Neural cell (in vitro differentiated cells): ENCODE results near the gene CGB1. TPM values are rescaled to one million over a fixed set of nuclear protein-coding genes. Genes with fewer than 3 reads are reported as not detected.

Experiments used
- H2AFZ ChIP-seq: fragments of 200-600, 300-800 bp; sonication (generic), shearing (Covaris generic); 2 replicates; pipeline ENCODE4 v1.6.0; 2014; ENCODE audit warnings: low read depth, mild to moderate bottlenecking, antibody characterized with exemption, low read length, moderate library complexity
- H3F3A ChIP-seq: fragments of 200-600 bp; shearing (Covaris generic); 2 replicates; pipeline ENCODE4 v1.6.1; 2016; ENCODE audit warnings: mild to moderate bottlenecking, moderate library complexity, mixed read lengths, antibody characterized with exemption, low read length; ENCODE audit not compliant: insufficient read depth, poor library complexity, severe bottlenecking
- H3K27ac ChIP-seq: fragments of 200-600, 300-800 bp; sonication (generic), shearing (Covaris generic); 2 replicates; pipeline ENCODE4 v1.5.1; 2014; ENCODE audit warnings: mild to moderate bottlenecking, low read length, moderate library complexity
- H3K27me3 ChIP-seq: fragments of 300-800, 200-600 bp; sonication (generic), shearing (Covaris generic); 2 replicates; pipeline ENCODE4 v1.6.0; 2014; ENCODE audit warnings: mild to moderate bottlenecking, low read depth, low read length, moderate library complexity; ENCODE audit not compliant: insufficient read depth
- H3K36me3 ChIP-seq: fragments of 300-800, 200-600 bp; sonication (generic), shearing (Covaris generic); 2 replicates; pipeline ENCODE4 v1.5.1; 2014; ENCODE audit warnings: mild to moderate bottlenecking, antibody characterized with exemption, low read length, moderate library complexity; ENCODE audit not compliant: insufficient read depth
- H3K4me2 ChIP-seq: fragments of 300-800, 200-600 bp; sonication (generic), shearing (Covaris generic); 2 replicates; pipeline ENCODE4 v1.6.0; 2014; ENCODE audit warnings: mild to moderate bottlenecking, low read length
- H3K4me3 ChIP-seq: fragments of 300-800, 200-600 bp; sonication (generic), shearing (Covaris generic); 2 replicates; pipeline ENCODE4 v1.5.1; 2014; ENCODE audit warnings: mild to moderate bottlenecking, low read length, moderate library complexity
- H3K79me2 ChIP-seq: fragments of 200-600 bp; shearing (Covaris generic); replicated peaks from 2 replicates; pipeline ENCODE4 v1.6.0; 2014; ENCODE audit warnings: mild to moderate bottlenecking, low read length, moderate library complexity; ENCODE audit not compliant: insufficient read depth
- H3K9ac ChIP-seq: fragments of 300-800, 200-600 bp; sonication (generic), shearing (Covaris generic); 2 replicates; pipeline ENCODE4 v1.6.1; 2016; ENCODE audit warnings: mild to moderate bottlenecking, low read length, mixed read lengths
- H3K9me2 ChIP-seq: fragments of 200-600 bp; shearing (Covaris generic); 2 replicates; pipeline ENCODE4 v1.6.1; 2016; ENCODE audit warnings: mild to moderate bottlenecking, low read length, mixed read lengths; ENCODE audit not compliant: insufficient read depth
- H3K9me3 ChIP-seq: fragments of 200-600, 300-800 bp; sonication (generic), shearing (Covaris generic); 2 replicates; pipeline ENCODE4 v1.6.1; 2016; ENCODE audit warnings: mild to moderate bottlenecking, mixed run types, low read length, moderate library complexity, mixed read lengths
- H4K20me1 ChIP-seq: fragments of 200-600 bp; shearing (Covaris generic); 2 replicates; pipeline ENCODE4 v1.6.1; 2016; ENCODE audit warnings: mild to moderate bottlenecking, mixed run types; ENCODE audit not compliant: insufficient read depth
- EP300 ChIP-seq: fragments of 450-650 bp; conservative IDR thresholded peaks from 2 replicates; pipeline ENCODE4 v1.6.1; 2014; ENCODE audit warnings: antibody characterized with exemption, mild to moderate bottlenecking, moderate library complexity; ENCODE audit not compliant: poor library complexity, severe bottlenecking
- EZH2 ChIP-seq: fragments of 200-600, 300-800 bp; shearing (Covaris generic), sonication (generic); IDR thresholded peaks from 2 replicates; pipeline ENCODE4 v1.6.1; 2014; ENCODE audit warnings: antibody characterized with exemption, low read length, borderline replicate concordance, mild to moderate bottlenecking; ENCODE audit not compliant: insufficient read depth, poor library complexity, severe bottlenecking
- MXI1 ChIP-seq: fragments of 450-650 bp; conservative IDR thresholded peaks from 2 replicates; pipeline ENCODE4 v1.6.1; 2014; ENCODE audit warnings: antibody characterized with exemption, mild to moderate bottlenecking; ENCODE audit not compliant: poor library complexity, severe bottlenecking
- POLR2AphosphoS5 ChIP-seq: IDR thresholded peaks from 2 replicates; pipeline ENCODE4 v1.6.1; 2012
- RAD21 ChIP-seq: fragments of 450-650 bp; conservative IDR thresholded peaks from 2 replicates; pipeline ENCODE4 v1.6.1; 2014; ENCODE audit warnings: antibody characterized with exemption, mild to moderate bottlenecking, moderate library complexity
- SMC3 ChIP-seq: fragments of 450-650 bp; conservative IDR thresholded peaks from 2 replicates; pipeline ENCODE4 v1.6.1; 2014; ENCODE audit warnings: antibody characterized with exemption, mild to moderate bottlenecking, moderate library complexity; ENCODE audit not compliant: poor library complexity
- TAF1 ChIP-seq: IDR thresholded peaks from 2 replicates; pipeline ENCODE4 v1.6.1; 2012; ENCODE audit warnings: low read depth
- polyA plus RNA-seq: library from polyadenylated mRNA; depleted of rRNA; stranded (reverse); fragments of >200 nt; gene quantifications from 2 replicates; pipeline ENCODE4 v1.2.3, GENCODE V29; 2014
- TF ChIP-seq, protein P1 (sequence below): fragments of 450-650 bp; IDR thresholded peaks from 2 replicates; pipeline ENCODE4 v1.5.1; 2014; ENCODE audit warnings: antibody characterized with exemption, mild to moderate bottlenecking, moderate library complexity; ENCODE audit not compliant: poor library complexity, severe bottlenecking
- TF ChIP-seq, protein P2 (sequence below): IDR thresholded peaks from 2 replicates; pipeline ENCODE4 v1.6.1; 2012; ENCODE audit warnings: borderline replicate concordance

Gene CGB1
- polyA plus RNA-seq, 1 donor from 2014 or later, result not detected

DNA sequence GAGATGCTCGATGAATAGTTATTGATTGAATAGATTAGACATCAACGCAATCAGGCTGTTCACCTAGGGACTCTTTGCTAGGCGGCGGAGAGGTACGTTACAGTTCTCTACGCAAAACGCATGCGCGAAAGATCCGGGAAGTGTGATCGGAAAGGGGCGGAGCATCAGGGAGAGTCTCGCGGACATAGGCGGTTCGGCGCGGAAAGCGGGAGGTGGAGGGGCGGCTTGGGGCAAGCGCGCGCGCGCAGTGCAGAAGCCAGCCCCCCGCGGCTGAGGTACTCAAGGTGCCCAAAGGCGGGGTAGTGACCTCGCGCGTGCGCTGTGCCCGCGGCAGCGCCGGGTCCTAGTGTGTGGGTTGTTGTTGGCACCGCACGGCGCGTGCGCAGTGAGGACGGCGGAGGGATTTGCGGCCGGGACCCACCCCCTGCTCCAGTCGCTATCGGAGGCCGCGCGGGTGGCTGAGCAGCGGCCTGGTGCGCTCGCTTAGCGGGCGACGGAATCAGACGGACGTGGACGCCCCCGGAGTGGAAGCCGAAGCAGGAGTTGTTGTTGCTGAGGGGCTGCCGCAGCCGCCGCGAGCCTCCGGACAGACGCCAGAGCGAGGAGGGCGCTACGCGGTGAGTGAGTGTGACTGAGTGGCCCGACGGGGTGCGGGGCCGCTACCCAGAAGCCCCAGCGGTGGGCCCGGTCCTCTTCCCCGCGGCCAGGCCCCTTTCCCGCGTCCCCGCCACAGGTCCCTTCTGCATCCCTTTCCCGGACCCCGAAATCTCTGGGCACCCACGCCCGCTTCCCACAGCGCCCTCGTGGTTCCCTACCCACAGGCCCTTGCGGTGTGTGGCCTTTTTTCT is 48.5 kb upstream of the CGB1 start, which contains the start of gene SNRNP70:
TSS of gene SNRNP70 (plus strand) at position 432 of the 848 bp plus-strand sequence. CDS start 964 bp downstream, outside the sequence.
- Histone ChIP-seq H3K27me3 (no peaks in the 10 kb centered on the region), H2AFZ (peak within 1 kb of the TSS; percentile 79), H3K36me3 (peaks cover under 1% of the 10 kb centered on the region), H4K20me1 (no peaks in the 10 kb centered on the region), H3K79me2 (peaks cover 32% of the 10 kb centered on the region), H3K27ac (peak within 1 kb of the TSS; percentile 89), H3K9me3 (no peaks in the 10 kb centered on the region), H3K4me3 (peak within 1 kb of the TSS; percentile 86), H3F3A (no peaks in the 10 kb centered on the region), H3K9me2 (no peaks in the 10 kb centered on the region), H3K4me2 (peak within 1 kb of the TSS; percentile 92), H3K9ac (peak within 1 kb of the TSS; percentile 94)
- TF ChIP-seq, protein P1, sequence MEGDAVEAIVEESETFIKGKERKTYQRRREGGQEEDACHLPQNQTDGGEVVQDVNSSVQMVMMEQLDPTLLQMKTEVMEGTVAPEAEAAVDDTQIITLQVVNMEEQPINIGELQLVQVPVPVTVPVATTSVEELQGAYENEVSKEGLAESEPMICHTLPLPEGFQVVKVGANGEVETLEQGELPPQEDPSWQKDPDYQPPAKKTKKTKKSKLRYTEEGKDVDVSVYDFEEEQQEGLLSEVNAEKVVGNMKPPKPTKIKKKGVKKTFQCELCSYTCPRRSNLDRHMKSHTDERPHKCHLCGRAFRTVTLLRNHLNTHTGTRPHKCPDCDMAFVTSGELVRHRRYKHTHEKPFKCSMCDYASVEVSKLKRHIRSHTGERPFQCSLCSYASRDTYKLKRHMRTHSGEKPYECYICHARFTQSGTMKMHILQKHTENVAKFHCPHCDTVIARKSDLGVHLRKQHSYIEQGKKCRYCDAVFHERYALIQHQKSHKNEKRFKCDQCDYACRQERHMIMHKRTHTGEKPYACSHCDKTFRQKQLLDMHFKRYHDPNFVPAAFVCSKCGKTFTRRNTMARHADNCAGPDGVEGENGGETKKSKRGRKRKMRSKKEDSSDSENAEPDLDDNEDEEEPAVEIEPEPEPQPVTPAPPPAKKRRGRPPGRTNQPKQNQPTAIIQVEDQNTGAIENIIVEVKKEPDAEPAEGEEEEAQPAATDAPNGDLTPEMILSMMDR, result no peak
- TF ChIP-seq POLR2AphosphoS5, result peak; percentile 96
- peak; percentile 26 for TF ChIP-seq SMC3
- TF ChIP-seq, protein P2, sequence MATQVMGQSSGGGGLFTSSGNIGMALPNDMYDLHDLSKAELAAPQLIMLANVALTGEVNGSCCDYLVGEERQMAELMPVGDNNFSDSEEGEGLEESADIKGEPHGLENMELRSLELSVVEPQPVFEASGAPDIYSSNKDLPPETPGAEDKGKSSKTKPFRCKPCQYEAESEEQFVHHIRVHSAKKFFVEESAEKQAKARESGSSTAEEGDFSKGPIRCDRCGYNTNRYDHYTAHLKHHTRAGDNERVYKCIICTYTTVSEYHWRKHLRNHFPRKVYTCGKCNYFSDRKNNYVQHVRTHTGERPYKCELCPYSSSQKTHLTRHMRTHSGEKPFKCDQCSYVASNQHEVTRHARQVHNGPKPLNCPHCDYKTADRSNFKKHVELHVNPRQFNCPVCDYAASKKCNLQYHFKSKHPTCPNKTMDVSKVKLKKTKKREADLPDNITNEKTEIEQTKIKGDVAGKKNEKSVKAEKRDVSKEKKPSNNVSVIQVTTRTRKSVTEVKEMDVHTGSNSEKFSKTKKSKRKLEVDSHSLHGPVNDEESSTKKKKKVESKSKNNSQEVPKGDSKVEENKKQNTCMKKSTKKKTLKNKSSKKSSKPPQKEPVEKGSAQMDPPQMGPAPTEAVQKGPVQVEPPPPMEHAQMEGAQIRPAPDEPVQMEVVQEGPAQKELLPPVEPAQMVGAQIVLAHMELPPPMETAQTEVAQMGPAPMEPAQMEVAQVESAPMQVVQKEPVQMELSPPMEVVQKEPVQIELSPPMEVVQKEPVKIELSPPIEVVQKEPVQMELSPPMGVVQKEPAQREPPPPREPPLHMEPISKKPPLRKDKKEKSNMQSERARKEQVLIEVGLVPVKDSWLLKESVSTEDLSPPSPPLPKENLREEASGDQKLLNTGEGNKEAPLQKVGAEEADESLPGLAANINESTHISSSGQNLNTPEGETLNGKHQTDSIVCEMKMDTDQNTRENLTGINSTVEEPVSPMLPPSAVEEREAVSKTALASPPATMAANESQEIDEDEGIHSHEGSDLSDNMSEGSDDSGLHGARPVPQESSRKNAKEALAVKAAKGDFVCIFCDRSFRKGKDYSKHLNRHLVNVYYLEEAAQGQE, result peak; percentile 92
- peak; percentile 44 for TF ChIP-seq EP300
- TF ChIP-seq EZH2, result no peak
- TF ChIP-seq TAF1, result peak; percentile 97
- TF ChIP-seq MXI1, result peak; percentile 91
- TF ChIP-seq RAD21, result no peak

DNA sequence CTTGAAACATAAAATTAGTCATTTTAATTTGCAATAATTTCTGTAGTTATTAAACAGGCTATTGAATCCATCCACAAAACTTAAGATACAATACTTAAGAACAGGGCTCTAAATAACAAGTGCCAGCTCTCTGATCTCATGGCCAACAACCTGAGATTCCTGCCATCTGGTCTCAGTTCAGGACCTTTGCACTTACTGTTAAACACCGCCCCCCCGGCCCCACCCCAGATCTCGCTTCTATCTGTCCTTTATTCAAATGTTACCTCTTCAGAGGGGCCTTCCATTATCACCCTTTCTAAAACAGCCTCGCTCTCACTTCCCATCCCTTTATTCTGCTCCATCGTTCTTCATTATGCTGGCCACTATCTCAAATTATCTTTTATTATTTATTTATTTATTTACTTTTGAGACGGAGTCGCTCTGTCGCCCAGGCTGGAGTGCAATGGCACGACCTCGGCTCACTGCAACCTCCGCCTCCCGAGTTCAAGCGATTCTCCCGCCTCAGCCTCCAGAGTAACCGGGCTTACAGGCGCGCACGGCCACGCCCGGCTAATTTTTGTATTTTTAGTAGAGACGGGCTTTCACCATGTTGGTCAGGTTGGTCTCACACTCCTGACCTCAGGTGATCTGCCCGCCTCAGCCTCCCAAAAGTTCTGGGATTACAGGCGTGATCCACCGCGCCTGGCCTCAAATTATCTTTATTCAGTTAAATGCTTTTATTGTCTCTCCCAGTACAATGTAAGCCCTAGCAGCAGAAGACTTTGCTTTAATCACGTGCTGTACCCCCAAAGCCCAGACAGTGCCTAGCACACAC is 47.7 kb upstream of the CGB1 start:
- H3K9ac ChIP-seq, result peak overlapping the region; percentile 65
- no peaks in the 10 kb centered on the region for H3K27me3 ChIP-seq
- no peaks in the 10 kb centered on the region for H3K36me3 ChIP-seq
- no peaks in the 10 kb centered on the region for H4K20me1 ChIP-seq
- peak overlapping the region; percentile 86 for H3K4me3 ChIP-seq
- H3K4me2 ChIP-seq, result no peak overlapping the region
- H3K9me2 ChIP-seq, result no peaks in the 10 kb centered on the region
- H3F3A ChIP-seq, result no peaks in the 10 kb centered on the region
- H3K79me2 ChIP-seq, result peaks cover 31% of the 10 kb centered on the region
- peak overlapping the region; percentile 78 for H3K27ac ChIP-seq
- TF ChIP-seq POLR2AphosphoS5 (no peak), TAF1 (no peak), MXI1 (no peak)
- TF ChIP-seq, protein P2, result no peak
- H3K9me3 ChIP-seq, result no peaks in the 10 kb centered on the region
- peak overlapping the region; percentile 78 for H2AFZ ChIP-seq
